ENCODE data around the gene PCK2. TPM values are rescaled to one million over a fixed set of nuclear protein-coding genes. Genes with fewer than 3 reads are reported as not detected.
A peak's percentile ranks its signal among the peaks of the same experiment; 100 is the strongest.

Gene PCK2
- polyA plus RNA-seq, 1 donor, result 177 TPM

- Histone ChIP-seq H3K9me3 (ENCODE audit: control insufficient read depth, low read depth, low read length) (no peaks in the 10 kb centered on the region), H3K4me1 (ENCODE audit: control insufficient read depth, insufficient read depth, low read length) (peaks cover 36% of the 10 kb centered on the region), H3K27me3 (ENCODE audit: control insufficient read depth, insufficient read depth, low read length) (no peaks in the 10 kb centered on the region), H3K27ac (ENCODE audit: low read length) (no peak overlapping the region), H3K36me3 (ENCODE audit: control insufficient read depth, insufficient read depth, low read length) (peaks cover 56% of the 10 kb centered on the region), H3K4me3 (ENCODE audit: low read length) (peak overlapping the region; percentile 83)
- no CpG with 5 or more reads among the region's 29 CpGs for WGBS (ENCODE audit: insufficient coverage, low lambda C conversion rate)
- DNase-seq, result no peak
These were observed 53.8 kb downstream of the PCK2 start for GRCh38 chr14:24147761-24148428.

- no peaks in the 10 kb centered on the region for H3K27me3 ChIP-seq (ENCODE audit: control insufficient read depth, insufficient read depth, low read length)
- no peak overlapping the region for H3K27ac ChIP-seq (ENCODE audit: low read length)
- no peak for DNase-seq
- no peak overlapping the region for H3K4me3 ChIP-seq (ENCODE audit: low read length)
- H3K4me1 ChIP-seq (ENCODE audit: control insufficient read depth, insufficient read depth, low read length), result peaks cover 24% of the 10 kb centered on the region
- WGBS (ENCODE audit: insufficient coverage, low lambda C conversion rate), result no CpG with 5 or more reads among the region's 3 CpGs
- H3K9me3 ChIP-seq (ENCODE audit: control insufficient read depth, low read depth, low read length), result no peaks in the 10 kb centered on the region
- H3K36me3 ChIP-seq (ENCODE audit: control insufficient read depth, insufficient read depth, low read length), result peaks cover 49% of the 10 kb centered on the region
These were observed 55.3 kb downstream of the PCK2 start for GRCh38 chr14:24149302-24149969.

GRCh38 chr14:24150061-24150460, 56.0 kb downstream of the PCK2 start:
- Histone ChIP-seq H3K9me3 (ENCODE audit: control insufficient read depth, low read depth, low read length) (no peaks in the 10 kb centered on the region), H3K4me3 (ENCODE audit: low read length) (no peak overlapping the region), H3K27me3 (ENCODE audit: control insufficient read depth, insufficient read depth, low read length) (no peaks in the 10 kb centered on the region), H3K4me1 (ENCODE audit: control insufficient read depth, insufficient read depth, low read length) (peaks cover 20% of the 10 kb centered on the region), H3K27ac (ENCODE audit: low read length) (no peak overlapping the region), H3K36me3 (ENCODE audit: control insufficient read depth, insufficient read depth, low read length) (peaks cover 53% of the 10 kb centered on the region)
- DNase-seq, result no peak
- WGBS (ENCODE audit: insufficient coverage, low lambda C conversion rate), result no CpG with 5 or more reads among the region's 9 CpGs

- H3K27me3 ChIP-seq (ENCODE audit: control insufficient read depth, insufficient read depth, low read length), result no peaks in the 10 kb centered on the region
- no peak for DNase-seq
- peaks cover 15% of the 10 kb centered on the region for H3K4me1 ChIP-seq (ENCODE audit: control insufficient read depth, insufficient read depth, low read length)
- WGBS (ENCODE audit: insufficient coverage, low lambda C conversion rate), result no CpG with 5 or more reads among the region's 9 CpGs
- H3K36me3 ChIP-seq (ENCODE audit: control insufficient read depth, insufficient read depth, low read length), result peaks cover 58% of the 10 kb centered on the region
- no peaks in the 10 kb centered on the region for H3K9me3 ChIP-seq (ENCODE audit: control insufficient read depth, low read depth, low read length)
- H3K27ac ChIP-seq (ENCODE audit: low read length), result no peak overlapping the region
- no peak overlapping the region for H3K4me3 ChIP-seq (ENCODE audit: low read length)
These were observed 56.5 kb downstream of the PCK2 start for GRCh38 chr14:24150567-24150966.

- Histone ChIP-seq H3K4me3 (ENCODE audit: low read length) (no peak overlapping the region), H3K27me3 (ENCODE audit: control insufficient read depth, insufficient read depth, low read length) (no peaks in the 10 kb centered on the region), H3K4me1 (ENCODE audit: control insufficient read depth, insufficient read depth, low read length) (peaks cover 11% of the 10 kb centered on the region), H3K27ac (ENCODE audit: low read length) (no peak overlapping the region), H3K36me3 (ENCODE audit: control insufficient read depth, insufficient read depth, low read length) (peaks cover 62% of the 10 kb centered on the region), H3K9me3 (ENCODE audit: control insufficient read depth, low read depth, low read length) (no peaks in the 10 kb centered on the region)
- no CpG with 5 or more reads among the region's 9 CpGs for WGBS (ENCODE audit: insufficient coverage, low lambda C conversion rate)
- DNase-seq, result no peak
These were observed 56.9 kb downstream of the PCK2 start for GRCh38 chr14:24150993-24151392.

- Histone ChIP-seq H3K27me3 (ENCODE audit: control insufficient read depth, insufficient read depth, low read length) (no peaks in the 10 kb centered on the region), H3K36me3 (ENCODE audit: control insufficient read depth, insufficient read depth, low read length) (peaks cover 66% of the 10 kb centered on the region), H3K4me3 (ENCODE audit: low read length) (no peak overlapping the region), H3K9me3 (ENCODE audit: control insufficient read depth, low read depth, low read length) (no peaks in the 10 kb centered on the region), H3K27ac (ENCODE audit: low read length) (no peak overlapping the region), H3K4me1 (ENCODE audit: control insufficient read depth, insufficient read depth, low read length) (peaks cover 9% of the 10 kb centered on the region)
- no peak for DNase-seq
- WGBS (ENCODE audit: insufficient coverage, low lambda C conversion rate), result no CpG with 5 or more reads among the region's 16 CpGs
These were observed 57.4 kb downstream of the PCK2 start for GRCh38 chr14:24151404-24152080.

Other genes starting within 250 kb of the PCK2 start
- gene DHRS4, start 140.5 kb upstream of the PCK2 start, polyA plus RNA-seq, result 48.7 TPM
- gene DHRS4L2, start 105.4 kb upstream of the PCK2 start, polyA plus RNA-seq, result 29.1 TPM
- gene CARMIL3, start 42.3 kb upstream of the PCK2 start, polyA plus RNA-seq, result 2.4 TPM
- 0.31 TPM for gene CPNE6, start 22.7 kb upstream of the PCK2 start, polyA plus RNA-seq
- 98.9 TPM for gene DCAF11, start 20.5 kb downstream of the PCK2 start, polyA plus RNA-seq
- 1.6 TPM for gene NRL, start 20.6 kb downstream of the PCK2 start, polyA plus RNA-seq
- 2.8 TPM for gene FITM1, start 36.3 kb downstream of the PCK2 start, polyA plus RNA-seq
- 324 TPM for gene PSME1, start 41.9 kb downstream of the PCK2 start, polyA plus RNA-seq
- 33.9 TPM for gene EMC9, start 47.3 kb downstream of the PCK2 start, polyA plus RNA-seq
- gene PSME2, start 52.3 kb downstream of the PCK2 start, polyA plus RNA-seq, result 243 TPM
- 39.1 TPM for gene RNF31, start 53.2 kb downstream of the PCK2 start, polyA plus RNA-seq
- 104 TPM for gene IRF9, start 67.0 kb downstream of the PCK2 start, polyA plus RNA-seq
- 201 TPM for gene REC8, start 77.8 kb downstream of the PCK2 start, polyA plus RNA-seq
- gene IPO4, start 94.5 kb downstream of the PCK2 start, polyA plus RNA-seq, result 22.5 TPM
- gene TM9SF1, start 101.1 kb downstream of the PCK2 start, polyA plus RNA-seq, result 50.9 TPM
- 8.1 TPM for gene TSSK4, start 111.4 kb downstream of the PCK2 start, polyA plus RNA-seq
- gene CHMP4A, start 119.2 kb downstream of the PCK2 start, polyA plus RNA-seq, result 92.5 TPM
- gene MDP1, start 121.8 kb downstream of the PCK2 start, polyA plus RNA-seq, result 21.8 TPM
- gene NEDD8, start 138.1 kb downstream of the PCK2 start, polyA plus RNA-seq, result 194 TPM
- 85.9 TPM for gene GMPR2, start 138.6 kb downstream of the PCK2 start, polyA plus RNA-seq
- gene TINF2, start 148.3 kb downstream of the PCK2 start, polyA plus RNA-seq, result 35.4 TPM
- 8.6 TPM for gene TGM1, start 168.9 kb downstream of the PCK2 start, polyA plus RNA-seq
- gene RABGGTA, start 177.3 kb downstream of the PCK2 start, polyA plus RNA-seq, result 29.0 TPM
- gene DHRS1, start 205.5 kb downstream of the PCK2 start, polyA plus RNA-seq, result 81.3 TPM
- gene NOP9, start 205.5 kb downstream of the PCK2 start, polyA plus RNA-seq, result 20.9 TPM
- gene CIDEB, start 213.7 kb downstream of the PCK2 start, polyA plus RNA-seq, result 105 TPM
- 6.0 TPM for gene LTB4R2, start 215.8 kb downstream of the PCK2 start, polyA plus RNA-seq
- 7.2 TPM for gene LTB4R, start 217.2 kb downstream of the PCK2 start, polyA plus RNA-seq
- gene ADCY4, start 240.8 kb downstream of the PCK2 start, polyA plus RNA-seq, result 10.5 TPM
- 14.8 TPM for gene RIPK3, start 245.7 kb downstream of the PCK2 start, polyA plus RNA-seq